ENCODE measurements around the gene GPR162. TPM values are rescaled to one million over a fixed set of nuclear protein-coding genes. Genes with fewer than 3 reads are reported as not detected.

Gene GPR162
- total and polyA plus RNA-seq, 2 of the 4 experiments (the other 2 are of a cell fraction) = 2.9 to 6.0 TPM

- Histone ChIP-seq H4K5ac (ENCODE audit: low read depth, low read length) (no peak overlapping the region), H3K4me1 (ENCODE audit: control insufficient read depth, insufficient read depth, low read length) (peaks cover 20% of the 10 kb centered on the region), H3K36me3 (ENCODE audit: control insufficient read depth, insufficient read depth, low read length) (peaks cover 16% of the 10 kb centered on the region), H3K14ac (replicated peaks; ENCODE audit: low read depth, low read length) (peak overlapping the region; percentile 98), H2BK5ac (ENCODE audit: low read depth, low read length, poor library complexity, severe bottlenecking) (peak overlapping the region; percentile 71), H2BK15ac (ENCODE audit: low read depth, low read length) (no peak overlapping the region), H2AFZ (replicated peaks; ENCODE audit: low read length, poor library complexity) (peak overlapping the region; percentile 89), H3K4me2 (ENCODE audit: low read depth, low read length) (peak overlapping the region; percentile 24; the same call in 1 of the 2 replicates), H2BK120ac (ENCODE audit: low read depth, low read length) (peak overlapping the region; percentile 85; the same call in 1 of the 2 replicates), H4K20me1 (ENCODE audit: insufficient read depth, low read length) (peaks cover 9% of the 10 kb centered on the region; the same call in 1 of the 2 replicates), H3K27ac (ENCODE audit: insufficient read depth, low read length) (peak overlapping the region; percentile 63), H3K79me1 (ENCODE audit: low read depth in 1 of 2, low read length in 2 of 2) (peaks cover 11 to 61% of the 10 kb centered on the region in 2 experiments; a peak in 3 of 4 replicates), H4K8ac (ENCODE audit: low read depth in 2 of 2, low read length in 2 of 2) (peak overlapping the region; percentile 3 to 89; a peak in 3 of 4 replicates), H4K91ac (ENCODE audit: insufficient read depth, low read depth, low read length) (peak overlapping the region; percentile 88), H3K27me3 (ENCODE audit: control insufficient read depth, insufficient read depth, low read length) (peaks cover 2% of the 10 kb centered on the region; the same call in 1 of the 2 replicates), H3K9ac (ENCODE audit: low read depth, low read length) (peak overlapping the region; percentile 55), H3K9me1 (ENCODE audit: insufficient read depth, low read length) (peaks cover 6% of the 10 kb centered on the region), H2BK20ac (ENCODE audit: low read depth, low read length) (no peak overlapping the region), H3K56ac (ENCODE audit: extremely low read depth, insufficient read depth, low read length) (no peak overlapping the region), H3K4ac (ENCODE audit: low read depth, low read length) (peak overlapping the region; percentile 97), H2AK5ac (ENCODE audit: low read depth, low read length) (peak overlapping the region; percentile 97), H3K18ac (ENCODE audit: low read depth, low read length) (no peak overlapping the region), H3K4me3 (ENCODE audit: insufficient read depth, low read depth, low read length) (no peak overlapping the region), H3K23ac (ENCODE audit: low read depth, low read length) (peak overlapping the region; percentile 83; the same call in 1 of the 2 replicates), H2AK9ac (replicated peaks; ENCODE audit: low read depth, low read length, poor library complexity) (peak overlapping the region; percentile 93), H3K9me3 (ENCODE audit: control insufficient read depth, insufficient read depth, low read length) (no peaks in the 10 kb centered on the region)
- no TSS peak for BruUV-seq (replicated peaks)
- TF ChIP-seq FOS (IDR thresholded peaks at IDR 0.05; ENCODE audit: low read depth, low read length) = no peak
- no peak for TF ChIP-seq CEBPB (IDR thresholded peaks at IDR 0.05; ENCODE audit: low read depth, low read length)
- TF ChIP-seq POLR2A (IDR thresholded peaks at IDR 0.05; ENCODE audit: low read depth, low read length) = no peak
- TF ChIP-seq CTCF (conservative IDR thresholded peaks at IDR 0.05; ENCODE audit: low read depth, low read length) = no peak
- TF ChIP-seq MAFK (IDR thresholded peaks at IDR 0.05; ENCODE audit: low read depth, low read length) = no peak
- in situ Hi-C loops (cut with MboI; ENCODE audit: low sequenced_read_pairs) = loop anchor here (5.0 to 10.0 kb wide), 2 partner anchors 75 to 212 kb away; partner anchors contain the start of gene MLF2
- dilution Hi-C loops (cut with HindIII; ENCODE audit: low sequenced_read_pairs, unreplicated experiment) = no loop called here
- WGBS, 2 experiments (ENCODE audit: extremely low coverage in 2 of 2, insufficient read length in 1 of 2) = 60% methylated on average over 1 of the region's 22 CpGs; no CpG with 5 or more reads in 1 of the 2 experiments
- intact Hi-C loops (cut with micrococcal nuclease) = loop anchor here (5.0 kb wide), 1 partner anchor 140 kb away; the partner anchor contains the start of gene ZNF384
- ATAC-seq (ENCODE audit: low read depth) (no peak), DNase-seq (no peak)
- ChIA-PET POLR2A (ENCODE audit: unreplicated experiment) (no interaction called here), CTCF (no interaction called here)
Observed at GRCh38 chr12:6826734-6827436, 5.3 kb downstream of the GPR162 start.

All from IMR-90 (cell line).